NK-92 treated with Interleukin-12 subunit alpha and Interleukin-12 subunit beta, amount 100 ng/mL, for 24 hours (cell line): Measurements from ENCODE around the gene UBALD1.

Experiments used
- DNase-seq: peaks from one replicate; lab custom pipeline; 2025; lab: John Stamatoyannopoulos, UW

The UBALD1 gene

DNA sequence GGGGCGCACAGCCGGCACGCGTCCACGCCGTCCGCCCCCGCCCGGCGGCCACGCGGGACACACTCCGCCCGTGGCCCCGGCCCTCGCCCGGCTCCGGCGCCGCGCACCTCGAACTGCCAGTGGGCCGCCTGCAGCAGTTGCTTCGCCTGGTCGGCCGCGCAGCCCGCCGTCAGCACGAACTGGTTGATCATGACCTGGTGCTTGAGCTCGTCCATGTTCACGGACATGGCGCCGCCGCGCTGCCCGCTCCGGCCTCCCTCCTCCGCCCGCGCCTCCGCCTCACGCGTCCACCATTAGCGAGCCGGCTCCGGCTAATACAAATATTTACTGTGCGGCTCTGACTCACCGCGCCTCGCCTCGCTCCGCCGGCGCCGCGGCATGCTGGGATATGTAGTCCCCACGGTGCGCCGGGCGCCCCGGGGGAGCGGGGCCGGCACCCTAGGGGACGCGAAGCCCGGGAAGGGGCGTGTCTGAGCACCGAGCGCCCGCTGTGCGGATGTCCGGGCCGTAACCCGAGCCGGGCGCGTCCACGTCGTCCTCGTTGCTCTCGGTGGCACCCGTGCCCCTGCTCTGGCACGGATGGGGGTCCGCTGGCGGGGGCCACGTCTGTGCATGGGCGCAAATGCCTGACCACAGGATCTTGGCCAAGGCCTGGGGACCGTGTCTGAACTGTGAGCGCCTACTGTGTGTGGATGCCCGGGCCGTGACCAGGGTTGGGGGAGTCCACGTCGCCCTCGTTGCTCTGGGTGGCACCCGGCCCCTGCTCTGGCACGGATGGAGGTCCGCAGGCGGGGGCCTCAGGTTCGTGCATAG lies at the start of gene UBALD1:
Gene UBALD1, minus strand, starts transcription at position 318 of the 813 bp plus-strand sequence. Its CDS starts 91 bp downstream, at position 227.
- DNase-seq = peak; percentile 69

DNA sequence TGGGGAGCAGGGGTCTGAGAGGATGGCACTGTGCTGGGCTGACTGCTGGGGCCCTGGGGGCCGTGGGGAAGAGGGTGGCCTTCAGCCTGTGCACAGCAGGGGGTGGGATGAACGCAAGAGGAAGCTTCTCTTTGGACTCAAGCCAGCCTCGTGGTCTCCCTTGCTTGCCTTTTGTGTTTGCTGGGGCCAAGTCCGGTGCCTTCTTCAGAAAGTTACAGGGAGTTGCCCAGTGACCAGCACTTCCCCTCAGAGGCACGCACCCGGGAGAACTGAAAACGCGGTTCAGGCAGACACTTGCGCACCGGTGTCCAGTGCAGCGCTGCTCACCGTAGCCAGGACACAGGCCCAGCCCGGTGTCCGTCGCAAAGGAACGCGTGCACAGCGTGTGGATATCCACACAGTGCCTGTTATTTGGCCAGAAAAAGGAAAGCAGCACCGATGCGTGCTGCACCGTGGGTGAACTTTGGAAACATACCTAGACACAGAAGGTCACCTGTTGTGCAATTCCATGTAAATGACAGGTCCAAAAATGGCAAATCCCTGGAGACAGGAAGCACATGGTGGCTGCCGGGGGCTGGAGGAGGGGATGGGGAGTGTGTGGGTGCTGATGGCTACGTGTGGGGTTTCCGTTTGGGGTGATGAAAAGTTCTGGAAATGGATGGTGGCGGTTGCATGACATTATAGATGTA lies 49.2 kb upstream of the UBALD1 start:
- DNase-seq = no peak

DNA sequence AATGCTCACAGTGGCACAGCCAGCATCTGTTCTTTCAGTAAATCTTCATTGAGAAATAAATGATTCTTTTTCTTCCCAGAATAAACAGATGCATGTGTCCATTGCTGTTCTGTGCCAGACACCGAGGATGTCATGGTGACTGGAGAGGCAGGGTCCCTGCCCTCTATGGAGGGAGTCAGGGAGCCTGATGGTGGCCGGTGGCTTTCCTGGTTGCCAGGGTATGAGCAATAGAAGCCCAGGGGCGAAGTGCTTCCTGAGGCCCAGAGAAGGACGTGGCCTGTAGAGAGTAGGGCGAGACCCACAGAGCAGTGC lies 48.7 kb upstream of the UBALD1 start:
- DNase-seq = no peak

DNA sequence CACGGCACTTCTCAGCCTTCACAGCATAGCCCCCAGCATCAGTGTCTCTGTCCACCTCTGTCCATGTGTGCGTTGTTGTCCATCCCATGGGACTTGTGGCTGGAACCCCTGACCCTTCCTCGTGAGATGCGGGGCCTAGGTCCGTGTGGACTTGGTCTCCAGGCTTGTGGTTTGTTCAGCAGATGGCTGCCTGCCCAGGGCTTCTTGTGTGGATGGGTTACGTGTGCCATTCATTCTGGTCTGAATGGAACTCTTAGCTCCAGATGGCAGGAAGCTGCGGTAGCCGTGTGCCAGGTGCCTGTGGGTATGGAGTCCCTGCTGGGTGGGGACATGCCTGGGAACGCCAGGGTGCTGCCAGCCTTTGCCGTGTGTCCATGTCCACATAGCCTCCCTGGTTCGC lies 47.0 kb upstream of the UBALD1 start:
- DNase-seq = no peak

- no peak for DNase-seq
These were observed 45.8 kb upstream of the UBALD1 start for GRCh38 chr16:4660454-4661007.

GRCh38 chr16:4659363-4660353 lies 45.0 kb upstream of the UBALD1 start:
- DNase-seq = no peak

DNA sequence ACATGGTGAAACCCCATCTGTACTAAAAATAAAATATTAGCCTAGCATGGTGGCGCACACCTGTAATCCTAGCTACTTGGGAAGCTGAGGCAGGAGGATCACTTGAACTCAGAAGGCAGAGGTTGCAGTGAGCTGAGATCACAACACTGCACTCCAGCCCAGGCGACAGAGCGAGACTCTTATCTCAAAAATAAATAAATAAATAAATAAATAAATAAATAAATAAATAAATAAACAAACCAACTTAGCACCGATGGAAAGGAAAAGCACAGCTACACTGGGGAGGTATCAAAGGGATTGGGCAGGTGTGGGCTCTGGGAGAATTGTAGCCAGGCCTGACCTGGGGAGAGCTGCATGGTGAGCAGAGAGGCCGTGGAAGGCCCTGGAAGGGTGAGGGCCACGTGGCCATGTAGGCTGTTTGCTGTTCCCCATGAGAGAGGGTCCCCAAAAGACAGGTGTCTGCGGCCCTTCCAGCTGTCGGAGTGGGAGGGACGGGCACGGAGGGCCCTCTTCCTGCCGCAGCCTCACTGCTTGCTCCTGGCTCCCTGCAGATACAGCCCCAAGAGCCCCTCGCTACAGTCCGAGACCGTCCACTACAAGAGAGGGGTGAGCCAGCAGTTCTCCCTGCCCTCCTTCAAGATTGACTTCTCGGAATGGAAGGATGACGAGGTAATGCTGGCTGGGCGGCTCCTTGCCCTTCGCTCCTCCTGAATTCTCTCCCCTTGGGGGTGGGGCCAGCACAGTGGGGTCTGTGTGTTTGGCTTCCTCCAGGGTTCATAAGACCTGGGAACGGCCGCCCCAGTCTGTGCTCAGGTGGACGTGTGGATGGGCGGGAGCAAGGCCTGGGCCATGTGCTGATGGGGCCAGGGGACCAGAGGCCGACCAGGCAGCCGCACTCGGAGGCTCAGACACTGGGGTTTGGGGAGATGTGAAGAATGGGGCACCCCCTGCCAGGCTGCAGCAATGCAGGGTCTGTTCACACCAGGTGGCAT lies 42.3 kb upstream of the UBALD1 start:
- no peak for DNase-seq

DNA sequence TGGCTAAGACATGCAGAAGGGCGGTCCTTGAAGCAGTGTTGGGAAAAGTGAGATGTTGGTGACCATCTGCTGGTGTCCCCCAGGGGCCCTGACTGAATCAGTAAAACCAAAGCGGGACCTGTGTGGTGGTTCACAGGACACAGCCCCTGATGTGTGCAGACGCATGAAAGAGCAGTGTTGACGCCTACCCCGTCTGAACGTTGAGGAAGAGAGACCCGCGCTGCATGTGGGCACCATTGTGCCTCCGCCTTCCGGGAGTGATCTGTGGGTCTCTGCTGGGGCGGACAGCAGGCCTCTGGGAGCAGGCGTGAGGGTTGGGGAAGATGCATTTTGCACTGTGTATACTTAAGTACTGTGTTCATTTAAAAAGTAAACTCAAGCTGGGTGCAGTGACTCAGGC lies 41.5 kb upstream of the UBALD1 start:
- no peak for DNase-seq

- no peak for DNase-seq
These were observed 41.1 kb upstream of the UBALD1 start for GRCh38 chr16:4655801-4656200.

GRCh38 chr16:4654964-4655590 lies 40.4 kb upstream of the UBALD1 start:
- no peak for DNase-seq

DNA sequence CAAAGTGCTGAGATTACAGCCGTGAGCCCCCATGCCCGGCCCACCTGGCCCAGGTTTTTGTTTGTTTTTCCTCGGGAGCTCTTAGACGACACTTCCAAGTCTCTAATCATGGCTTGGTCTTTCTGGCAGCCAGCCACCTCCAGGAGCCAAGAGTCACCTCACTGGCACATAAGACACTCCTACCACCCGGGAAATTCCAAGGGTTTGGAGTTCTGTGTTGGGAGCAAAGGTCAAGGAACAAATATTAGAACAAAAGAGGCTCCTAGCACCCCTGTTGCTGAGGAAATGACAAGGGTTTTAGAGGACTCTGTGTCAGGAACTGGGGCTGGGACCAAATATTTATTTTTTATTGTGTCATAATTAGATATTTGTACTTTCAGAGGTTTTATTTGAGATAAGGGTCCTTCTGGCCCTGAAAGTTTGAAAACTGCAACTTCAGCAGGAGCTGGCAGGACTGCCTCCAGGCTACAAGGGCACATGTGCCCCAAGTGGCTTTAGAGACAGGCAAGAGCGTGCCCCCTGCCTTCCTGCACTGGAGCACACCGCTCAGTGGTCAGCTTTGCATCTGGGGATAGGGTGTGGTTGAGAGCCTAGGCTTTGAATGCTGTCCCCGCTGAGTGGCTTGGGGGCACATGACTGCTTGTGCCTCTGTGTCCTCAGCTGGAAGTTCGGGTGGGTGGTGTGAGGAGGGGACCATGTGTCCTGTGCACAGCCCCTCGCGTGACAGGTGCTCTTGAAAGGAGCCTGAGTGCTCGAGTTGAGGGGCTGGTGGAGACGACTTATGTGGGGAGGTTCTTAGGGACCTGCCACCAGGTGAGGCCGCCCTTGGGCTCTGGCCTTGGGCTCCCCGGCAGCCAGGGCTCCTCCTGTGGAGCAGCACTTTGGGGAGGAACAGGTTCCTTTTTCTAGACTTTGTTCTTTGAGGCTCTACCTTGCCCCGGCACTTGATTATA lies 39.6 kb upstream of the UBALD1 start:
- DNase-seq = no peak

DNA sequence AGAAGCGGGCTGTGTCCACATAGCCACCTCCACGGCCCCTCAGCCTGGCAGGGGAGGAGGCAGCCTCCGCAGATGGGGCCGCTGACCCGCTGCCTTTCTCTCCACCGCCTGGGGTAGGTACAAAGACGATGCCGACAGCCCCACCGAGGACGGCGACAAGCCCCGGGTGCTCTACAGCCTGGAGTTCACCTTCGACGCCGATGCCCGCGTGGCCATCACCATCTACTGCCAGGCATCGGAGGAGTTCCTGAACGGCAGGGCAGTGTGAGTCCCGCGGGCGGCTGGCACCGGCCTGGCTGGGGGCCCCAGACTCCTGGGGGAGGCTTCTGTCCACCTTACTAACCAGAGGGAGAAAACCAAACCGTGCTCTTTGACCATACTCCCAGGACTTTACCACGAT lies 37.9 kb upstream of the UBALD1 start:
- no peak for DNase-seq

GRCh38 chr16:4651827-4652226 lies 37.1 kb upstream of the UBALD1 start:
- no peak for DNase-seq

DNA sequence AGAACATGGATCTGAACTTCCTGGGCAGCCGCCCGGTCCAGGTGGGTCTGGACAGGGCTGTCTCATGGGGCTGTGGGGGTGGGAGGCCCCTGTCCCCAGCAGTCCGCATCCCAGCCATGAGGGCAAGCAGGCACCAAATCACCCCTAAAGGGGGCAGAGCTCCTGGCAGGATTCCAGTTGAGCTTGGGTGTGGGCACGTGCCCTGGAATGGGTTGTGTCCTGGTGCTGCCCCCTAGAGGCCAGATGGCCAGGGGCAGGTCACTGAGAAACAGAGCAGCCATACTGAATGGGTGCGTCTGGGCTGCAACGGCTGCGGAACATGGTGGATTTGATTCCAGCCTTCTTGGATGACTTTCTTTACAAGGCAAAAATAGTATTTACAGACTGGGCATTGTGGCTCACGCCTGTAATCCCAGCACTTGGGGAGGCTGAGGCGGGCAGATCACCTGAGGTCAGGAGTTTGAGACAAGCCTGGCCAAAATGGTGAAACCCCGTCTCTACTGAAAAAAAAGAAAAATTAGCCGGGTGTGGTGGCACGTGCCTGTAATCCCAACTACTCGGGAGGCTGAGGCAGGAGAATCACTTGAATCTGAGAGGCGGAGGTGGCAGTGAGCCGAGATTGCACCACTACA lies 35.9 kb upstream of the UBALD1 start:
- DNase-seq = peak; percentile 38

- DNase-seq = no peak
These were observed 35.2 kb upstream of the UBALD1 start for GRCh38 chr16:4649744-4650442.

DNA sequence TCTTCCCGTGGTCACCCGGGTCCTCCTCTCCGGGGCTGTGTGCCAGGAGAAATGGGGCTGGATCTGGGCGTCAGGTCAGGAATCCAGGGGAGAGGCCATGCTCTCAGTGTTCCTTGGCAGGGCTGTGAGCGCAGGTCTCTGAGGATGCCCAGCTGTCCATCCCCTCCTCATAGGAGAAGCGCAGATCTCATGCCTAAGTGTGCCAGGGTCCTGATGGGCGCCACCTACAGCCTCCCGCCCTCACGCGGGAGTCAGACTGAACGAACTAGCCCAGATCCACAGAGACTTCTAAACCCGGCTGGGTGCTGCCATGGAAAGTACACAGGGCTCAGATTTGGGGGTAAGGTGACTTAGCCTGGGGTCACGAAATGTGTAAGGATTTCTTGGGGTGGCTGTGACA lies 34.2 kb upstream of the UBALD1 start:
- DNase-seq = no peak

- DNase-seq = no peak
These were observed 32.9 kb upstream of the UBALD1 start for GRCh38 chr16:4647644-4647980.
